Small intestine (tissue), 16 donors: ENCODE results near the gene GP1BA. TPM values are rescaled to one million over a fixed set of nuclear protein-coding genes. Genes with fewer than 3 reads are reported as not detected.

Experiments
- DNase-seq, 2 donors: peaks; one replicate each; pipeline versions ENCODE4 v3.0.0 to v3.0.0-alpha.2; 2013
- FAIRE-seq: peaks from 2 replicates; lab custom pipeline; 2012; peaks lifted over from hg19 to GRCh38; lab: Jason Lieb, UNC
- H3K27ac ChIP-seq, 3 donors: one replicate each; pipeline ENCODE4 v1.5.1; 2013; ENCODE audit warnings: low read length in 2 of 3, mild to moderate bottlenecking in 2 of 3, control low read depth in 1 of 3, inconsistent platforms in 1 of 3, low read depth in 1 of 3, moderate library complexity in 1 of 3
- H3K27me3 ChIP-seq, 3 donors: one replicate each; pipeline ENCODE4 v1.6.1; 2013; ENCODE audit warnings: low read length in 3 of 3, inconsistent platforms in 1 of 3; ENCODE audit not compliant: control insufficient read depth in 3 of 3, insufficient read depth in 3 of 3
- H3K36me3 ChIP-seq, 3 donors: one replicate each; pipeline ENCODE4 v1.6.1; 2013; ENCODE audit warnings: low read length in 3 of 3, inconsistent platforms in 1 of 3, low read depth in 1 of 3, mild to moderate bottlenecking in 1 of 3, moderate library complexity in 1 of 3; ENCODE audit not compliant: control insufficient read depth in 3 of 3, insufficient read depth in 2 of 3
- H3K4me1 ChIP-seq, 3 donors: one replicate each; pipeline ENCODE4 v1.6.1; 2013; ENCODE audit warnings: low read length in 2 of 3, inconsistent platforms in 1 of 3, low read depth in 1 of 3, mild to moderate bottlenecking in 1 of 3, moderate library complexity in 1 of 3; ENCODE audit not compliant: control insufficient read depth in 3 of 3, insufficient read depth in 2 of 3
- H3K4me3 ChIP-seq, 3 donors: one replicate each; pipeline ENCODE4 v1.5.1; 2013; ENCODE audit warnings: low read length in 3 of 3, control low read depth in 1 of 3, inconsistent platforms in 1 of 3, low read depth in 1 of 3, mild to moderate bottlenecking in 1 of 3, moderate library complexity in 1 of 3
- H3K9me3 ChIP-seq, 2 donors: one replicate each; pipeline ENCODE4 v1.6.1; 2013; ENCODE audit warnings: low read depth in 1 of 2, low read length in 1 of 2; ENCODE audit not compliant: control insufficient read depth in 2 of 2, insufficient read depth in 1 of 2
- WGBS, 3 donors: extraction: QIAGEN DNeasy Blood & Tissue Kit; methylation state at CpG; one replicate each; pipeline ENCODE4 v1.1.7; 2013; 5-methylcytosine and 5-hydroxymethylcytosine counted together
- long read RNA-seq, 10 donors: transcript quantifications; one replicate each; lab custom pipeline, GENCODE V29; 2026
- polyA plus RNA-seq, 4 donors: library from polyadenylated mRNA; stranded (reverse) in 3 of 4; unstranded in 1 of 4; fragments of 200-250 nt in 3 of 4; fragments of 120-200 nt in 1 of 4; gene quantifications; one replicate each; pipeline versions ENCODE4 v1.2.1 to v1.2.3, GENCODE V29; 2013
- donor health status: healthy with polysubstance abuse.
- donor health status: control.
- donor health status: control.
- donor health status: Bipolar disorder and iron deficiency.
- donor health status: healthy.

GP1BA gene
- 1 to 10 TPM in 1 of 4 donors, under 1 TPM in 1, not detected in 2; 0.06 to 1.4 TPM for polyA plus RNA-seq
- long read RNA-seq, donor 1, result 0 reads
- long read RNA-seq, donor 2, result 0 reads
- long read RNA-seq, donor 3, result 0 reads
- long read RNA-seq, donor 4, result 0 reads
- long read RNA-seq, donor 5, result 0 reads
- long read RNA-seq, donor 6, result 0 reads
- long read RNA-seq, donor 7, partial matches to known transcripts, result 0 of 1 reads
- long read RNA-seq, donor 7, other reads (novel, unspliced or antisense), result 0 of 1 reads
- long read RNA-seq, donor 8, result 0 reads
- long read RNA-seq, donor 9, result 0 reads
- long read RNA-seq, donor 10, partial matches to known transcripts, result 0 of 1 reads
- long read RNA-seq, donor 10, other reads (novel, unspliced or antisense), result 0 of 1 reads

- Histone ChIP-seq H3K4me1 (peaks cover 0 to 7% (median 5%) of the 10 kb centered on the region in 3 donors), H3K27ac (no peak within 1 kb of the TSS), H3K36me3 (peaks cover 0 to 32% (median 0%) of the 10 kb centered on the region in 3 donors), H3K27me3 (no peaks in the 10 kb centered on the region), H3K4me3 (no peak within 1 kb of the TSS), H3K9me3 (no peaks in the 10 kb centered on the region)
- FAIRE-seq (no peak), DNase-seq (no peak)
- WGBS, 3 donors, result 77 to 91% (median 82%) methylated on average over 14 of the region's 14 CpGs
Observed at GRCh38 chr17:4931963-4932362, at the start of gene GP1BA. TSS of gene GP1BA (plus strand) at chr17:4932277. CDS start at chr17:4932605, 328 bp downstream.

GRCh38 chr17:4884489-4884888, 47.6 kb upstream of the GP1BA start:
- FAIRE-seq (no peak), DNase-seq (no peak)
- no peaks in the 10 kb centered on the region for H3K4me1 ChIP-seq
- H3K27ac ChIP-seq, result no peak overlapping the region
- 95 to 98% (median 96%) methylated on average over 4 of the region's 4 CpGs for WGBS, 3 donors
- no peak overlapping the region for H3K4me3 ChIP-seq
- H3K9me3 ChIP-seq, result no peaks in the 10 kb centered on the region
- no peaks in the 10 kb centered on the region for H3K27me3 ChIP-seq
- H3K36me3 ChIP-seq, result peaks cover 2 to 91% (median 34%) of the 10 kb centered on the region in 3 donors

- WGBS, 3 donors, result 93% methylated on average over 12 of the region's 12 CpGs
- Histone ChIP-seq H3K36me3 (peaks cover 4 to 94% (median 50%) of the 10 kb centered on the region in 3 donors), H3K27me3 (no peaks in the 10 kb centered on the region), H3K9me3 (no peaks in the 10 kb centered on the region), H3K27ac (no peak overlapping the region), H3K4me3 (no peak overlapping the region), H3K4me1 (no peaks in the 10 kb centered on the region)
- FAIRE-seq (no peak), DNase-seq (no peak)
Observed at GRCh38 chr17:4886830-4887229, 45.2 kb upstream of the GP1BA start.

- FAIRE-seq, result no peak
- no peak for DNase-seq
- Histone ChIP-seq H3K9me3 (no peaks in the 10 kb centered on the region), H3K27me3 (no peaks in the 10 kb centered on the region), H3K4me1 (peaks cover 0 to 1% (median 0%) of the 10 kb centered on the region in 3 donors), H3K4me3 (no peak overlapping the region), H3K36me3 (peaks cover 8 to 95% (median 51%) of the 10 kb centered on the region in 3 donors), H3K27ac (no peak overlapping the region)
- 91 to 94% (median 93%) methylated on average over 18 of the region's 18 CpGs for WGBS, 3 donors
Observed at GRCh38 chr17:4887581-4887980, 44.5 kb upstream of the GP1BA start.

GRCh38 chr17:4891411-4892410, 40.4 kb upstream of the GP1BA start:
- no peaks in the 10 kb centered on the region for H3K9me3 ChIP-seq
- no peak overlapping the region for H3K4me3 ChIP-seq
- DNase-seq, result no peak
- H3K4me1 ChIP-seq, result peaks cover 0 to 6% (median 0%) of the 10 kb centered on the region in 3 donors
- no peak for FAIRE-seq
- no peak overlapping the region for H3K27ac ChIP-seq
- H3K27me3 ChIP-seq, result no peaks in the 10 kb centered on the region
- peaks cover 25 to 99% (median 43%) of the 10 kb centered on the region in 3 donors for H3K36me3 ChIP-seq
- WGBS, 3 donors, result 89 to 92% (median 90%) methylated on average over 40 to 42 of the region's 42 CpGs

- no peak for DNase-seq
- H3K27me3 ChIP-seq, result no peaks in the 10 kb centered on the region
- peaks cover 25 to 99% (median 39%) of the 10 kb centered on the region in 3 donors for H3K36me3 ChIP-seq
- 88 to 93% (median 90%) methylated on average over 23 of the region's 23 CpGs for WGBS, 3 donors
- peak overlapping the region in 1 of 3 donors; percentile 46 for H3K27ac ChIP-seq
- H3K9me3 ChIP-seq, result no peaks in the 10 kb centered on the region
- no peak for FAIRE-seq
- peaks cover 0 to 6% (median 0%) of the 10 kb centered on the region in 3 donors for H3K4me1 ChIP-seq
- H3K4me3 ChIP-seq, result no peak overlapping the region
Observed at GRCh38 chr17:4892499-4893221, 39.4 kb upstream of the GP1BA start.

- peak overlapping the region in 1 of 3 donors; percentile 46 for H3K27ac ChIP-seq
- no peaks in the 10 kb centered on the region for H3K9me3 ChIP-seq
- DNase-seq, result peak in 1 of 2 donors; percentile 61
- H3K4me3 ChIP-seq, result peak overlapping the region in 1 of 3 donors; percentile 7
- WGBS, 3 donors, result 87 to 91% (median 89%) methylated on average over 16 to 18 of the region's 18 CpGs
- peaks cover 25 to 98% (median 38%) of the 10 kb centered on the region in 3 donors for H3K36me3 ChIP-seq
- peaks cover 0 to 6% (median 0%) of the 10 kb centered on the region in 3 donors for H3K4me1 ChIP-seq
- FAIRE-seq, result no peak
- H3K27me3 ChIP-seq, result no peaks in the 10 kb centered on the region
Observed at GRCh38 chr17:4893272-4893671, 38.8 kb upstream of the GP1BA start.
